ENCODE measurements around the gene BPIFB4.
"Not testable (repeated sequence)": the region's sequence is repeated elsewhere in the genome, so short reads cannot be mapped to it uniquely, and the experiment has no call there.

Gene BPIFB4

GRCh38 chr20:33079259-33079658, at the start of gene BPIFB4:
BPIFB4 (plus strand) TSS chr20:33079643; CDS start chr20:33081527, 1,884 bp downstream.
- no peak for ATAC-seq

- ATAC-seq = no peak
These were observed 49.4 kb upstream of the BPIFB4 start for GRCh38 chr20:33030076-33030475.

GRCh38 chr20:33030569-33030968, 48.9 kb upstream of the BPIFB4 start:
- ATAC-seq = no peak

- ATAC-seq = no peak
These were observed 47.9 kb upstream of the BPIFB4 start, which contains the start of gene BPIFB6 for GRCh38 chr20:33031531-33031930. BPIFB6 (plus strand) TSS chr20:33031648; CDS start chr20:33031648, 0 bp downstream.

- ATAC-seq = no peak
These were observed 46.9 kb upstream of the BPIFB4 start for GRCh38 chr20:33032555-33032954.

- no peak for ATAC-seq
These were observed 46.1 kb upstream of the BPIFB4 start for GRCh38 chr20:33033381-33033780.

GRCh38 chr20:33034115-33034514, 45.3 kb upstream of the BPIFB4 start:
- ATAC-seq = no peak

- no peak for ATAC-seq
These were observed 44.4 kb upstream of the BPIFB4 start for GRCh38 chr20:33034901-33035492.

- no peak for ATAC-seq
These were observed 42.0 kb upstream of the BPIFB4 start for GRCh38 chr20:33037456-33037855.

- ATAC-seq = no peak
These were observed 41.2 kb upstream of the BPIFB4 start for GRCh38 chr20:33038243-33038642.

- no peak for ATAC-seq
These were observed 37.0 kb upstream of the BPIFB4 start for GRCh38 chr20:33042430-33042829.

- ATAC-seq = no peak
These were observed 36.3 kb upstream of the BPIFB4 start for GRCh38 chr20:33042983-33043730.

- ATAC-seq = no peak
These were observed 35.7 kb upstream of the BPIFB4 start for GRCh38 chr20:33043731-33044181.

- ATAC-seq = not testable (repeated sequence)
These were observed 34.2 kb upstream of the BPIFB4 start for GRCh38 chr20:33045129-33045721.

GRCh38 chr20:33046412-33046811, 33.0 kb upstream of the BPIFB4 start:
- ATAC-seq = no peak

GRCh38 chr20:33051333-33051732, 28.1 kb upstream of the BPIFB4 start:
- no peak for ATAC-seq

GRCh38 chr20:33053291-33054106, 25.9 kb upstream of the BPIFB4 start, which contains the start of gene BPIFB3:
BPIFB3 (plus strand) TSS chr20:33053903; CDS start chr20:33055436, 1,533 bp downstream.
- no peak for ATAC-seq

- no peak for ATAC-seq
These were observed 25.1 kb upstream of the BPIFB4 start for GRCh38 chr20:33054381-33054780.

GRCh38 chr20:33054791-33055190, 24.7 kb upstream of the BPIFB4 start:
- ATAC-seq = no peak

GRCh38 chr20:33059136-33059535, 20.3 kb upstream of the BPIFB4 start:
- ATAC-seq = no peak

- no peak for ATAC-seq
These were observed 19.6 kb upstream of the BPIFB4 start for GRCh38 chr20:33059741-33060390.

GRCh38 chr20:33061658-33062028, 17.8 kb upstream of the BPIFB4 start:
- ATAC-seq = no peak

Measured in activated CD4-positive, CD25-positive, alpha-beta regulatory T cell treated with anti-CD3 and anti-CD28 coated beads, Interleukin-2, amount 50 U/mL, for 24 hours (primary cell).